KMS-11 (cell line): ENCODE data around the gene PCSK5.

Experiments used
- H2AFZ ChIP-seq: fragments of 200-600 bp; sonication (generic); 2 replicates; pipeline ENCODE4 v1.6.1; 2016; ENCODE audit warnings: antibody characterized with exemption, mixed run types, low read depth
- H3K27ac ChIP-seq: fragments of 200-600 bp; sonication (generic); 2 replicates; pipeline ENCODE4 v1.6.1; 2016; ENCODE audit warnings: mild to moderate bottlenecking, mixed run types
- H3K27me3 ChIP-seq: fragments of 200-600 bp; sonication (generic); 2 replicates; pipeline ENCODE4 v1.6.1; 2017; ENCODE audit warnings: mild to moderate bottlenecking, low read depth, mixed run types, moderate library complexity; ENCODE audit not compliant: insufficient read depth
- H3K36me3 ChIP-seq: fragments of 200-600 bp; sonication (generic); 2 replicates; pipeline ENCODE4 v1.6.1; 2017; ENCODE audit warnings: mild to moderate bottlenecking, mixed run types; ENCODE audit not compliant: insufficient read depth
- H3K4me1 ChIP-seq: fragments of 200-600 bp; sonication (generic); 2 replicates; pipeline ENCODE4 v1.6.1; 2016; ENCODE audit warnings: mild to moderate bottlenecking, low read depth, mixed run types; ENCODE audit not compliant: poor library complexity, severe bottlenecking
- H3K4me2 ChIP-seq: fragments of 200-600 bp; sonication (generic); 2 replicates; pipeline ENCODE4 v1.7.0; 2016; ENCODE audit warnings: mild to moderate bottlenecking, mixed run types
- H3K4me3 ChIP-seq: fragments of 200-600 bp; sonication (generic); IDR thresholded peaks from 2 replicates; pipeline ENCODE4 v1.6.1; 2017; ENCODE audit warnings: low read depth, low read length, mixed read lengths; ENCODE audit not compliant: insufficient read depth
- H3K79me2 ChIP-seq: fragments of 200-600 bp; sonication (generic); 2 replicates; pipeline ENCODE4 v1.6.1; 2016; ENCODE audit warnings: low read depth, mixed run types; ENCODE audit not compliant: insufficient read depth
- H3K9ac ChIP-seq: fragments of 200-600 bp; sonication (generic); 2 replicates; pipeline ENCODE4 v1.6.1; 2016; ENCODE audit warnings: mild to moderate bottlenecking, mixed run types
- H4K20me1 ChIP-seq: fragments of 200-600 bp; sonication (generic); 2 replicates; pipeline ENCODE4 v1.6.1; 2016; ENCODE audit warnings: mild to moderate bottlenecking, mixed run types; ENCODE audit not compliant: insufficient read depth
- TF ChIP-seq, protein P1 (sequence below): fragments of 200-600 bp; sonication (generic); conservative IDR thresholded peaks from 2 replicates; pipeline ENCODE4 v1.6.1; 2017; ENCODE audit warnings: low read depth, mild to moderate bottlenecking, antibody characterized with exemption, low read length, moderate library complexity, mixed read lengths

Gene PCSK5

DNA sequence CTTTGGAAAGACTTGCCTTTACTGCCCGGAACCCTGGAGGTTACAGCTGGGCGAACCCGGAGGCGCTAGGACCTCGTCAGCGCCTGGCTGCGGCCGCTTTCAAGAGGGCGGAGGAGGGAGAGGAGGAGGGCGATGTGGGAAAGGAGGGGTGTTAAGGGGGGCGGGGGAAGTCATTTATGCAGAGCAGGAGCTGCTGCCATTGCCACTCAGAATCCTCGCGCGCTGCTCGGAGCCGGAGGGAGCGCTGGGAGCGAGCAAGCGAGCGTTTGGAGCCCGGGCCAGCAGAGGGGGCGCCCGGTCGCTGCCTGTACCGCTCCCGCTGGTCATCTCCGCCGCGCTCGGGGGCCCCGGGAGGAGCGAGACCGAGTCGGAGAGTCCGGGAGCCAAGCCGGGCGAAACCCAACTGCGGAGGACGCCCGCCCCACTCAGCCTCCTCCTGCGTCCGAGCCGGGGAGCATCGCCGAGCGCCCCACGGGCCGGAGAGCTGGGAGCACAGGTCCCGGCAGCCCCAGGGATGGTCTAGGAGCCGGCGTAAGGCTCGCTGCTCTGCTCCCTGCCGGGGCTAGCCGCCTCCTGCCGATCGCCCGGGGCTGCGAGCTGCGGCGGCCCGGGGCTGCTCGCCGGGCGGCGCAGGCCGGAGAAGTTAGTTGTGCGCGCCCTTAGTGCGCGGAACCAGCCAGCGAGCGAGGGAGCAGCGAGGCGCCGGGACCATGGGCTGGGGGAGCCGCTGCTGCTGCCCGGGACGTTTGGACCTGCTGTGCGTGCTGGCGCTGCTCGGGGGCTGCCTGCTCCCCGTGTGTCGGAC lies at the start of gene PCSK5:
Gene PCSK5, plus strand, starts transcription at position 202 of the 805 bp plus-strand sequence. Its CDS starts 509 bp downstream, at position 711.
- Histone ChIP-seq H3K4me1 (no peaks in the 10 kb centered on the region), H3K4me3 (peak within 1 kb of the TSS; percentile 57), H3K4me2 (peak within 1 kb of the TSS; percentile 93), H3K9ac (peak within 1 kb of the TSS; percentile 49), H3K27me3 (no peaks in the 10 kb centered on the region), H3K27ac (peak within 1 kb of the TSS; percentile 29; the same call in 1 of the 2 replicates), H3K79me2 (no peaks in the 10 kb centered on the region), H2AFZ (peak within 1 kb of the TSS; percentile 99), H3K36me3 (no peaks in the 10 kb centered on the region), H4K20me1 (no peaks in the 10 kb centered on the region)
- TF ChIP-seq, protein P1, sequence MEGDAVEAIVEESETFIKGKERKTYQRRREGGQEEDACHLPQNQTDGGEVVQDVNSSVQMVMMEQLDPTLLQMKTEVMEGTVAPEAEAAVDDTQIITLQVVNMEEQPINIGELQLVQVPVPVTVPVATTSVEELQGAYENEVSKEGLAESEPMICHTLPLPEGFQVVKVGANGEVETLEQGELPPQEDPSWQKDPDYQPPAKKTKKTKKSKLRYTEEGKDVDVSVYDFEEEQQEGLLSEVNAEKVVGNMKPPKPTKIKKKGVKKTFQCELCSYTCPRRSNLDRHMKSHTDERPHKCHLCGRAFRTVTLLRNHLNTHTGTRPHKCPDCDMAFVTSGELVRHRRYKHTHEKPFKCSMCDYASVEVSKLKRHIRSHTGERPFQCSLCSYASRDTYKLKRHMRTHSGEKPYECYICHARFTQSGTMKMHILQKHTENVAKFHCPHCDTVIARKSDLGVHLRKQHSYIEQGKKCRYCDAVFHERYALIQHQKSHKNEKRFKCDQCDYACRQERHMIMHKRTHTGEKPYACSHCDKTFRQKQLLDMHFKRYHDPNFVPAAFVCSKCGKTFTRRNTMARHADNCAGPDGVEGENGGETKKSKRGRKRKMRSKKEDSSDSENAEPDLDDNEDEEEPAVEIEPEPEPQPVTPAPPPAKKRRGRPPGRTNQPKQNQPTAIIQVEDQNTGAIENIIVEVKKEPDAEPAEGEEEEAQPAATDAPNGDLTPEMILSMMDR = 0 out of 2 replicates have a peak, but pooled peaks have one; percentile 15

GRCh38 chr9:75844321-75844720 lies 46.2 kb upstream of the PCSK5 start:
- Histone ChIP-seq H3K4me3 (no peak overlapping the region), H3K4me2 (no peak overlapping the region), H4K20me1 (no peaks in the 10 kb centered on the region), H3K27ac (no peak overlapping the region), H3K27me3 (no peaks in the 10 kb centered on the region), H3K79me2 (no peaks in the 10 kb centered on the region), H3K36me3 (no peaks in the 10 kb centered on the region), H3K9ac (no peak overlapping the region), H3K4me1 (no peaks in the 10 kb centered on the region), H2AFZ (no peak overlapping the region)
- TF ChIP-seq, protein P1 = no peak

DNA sequence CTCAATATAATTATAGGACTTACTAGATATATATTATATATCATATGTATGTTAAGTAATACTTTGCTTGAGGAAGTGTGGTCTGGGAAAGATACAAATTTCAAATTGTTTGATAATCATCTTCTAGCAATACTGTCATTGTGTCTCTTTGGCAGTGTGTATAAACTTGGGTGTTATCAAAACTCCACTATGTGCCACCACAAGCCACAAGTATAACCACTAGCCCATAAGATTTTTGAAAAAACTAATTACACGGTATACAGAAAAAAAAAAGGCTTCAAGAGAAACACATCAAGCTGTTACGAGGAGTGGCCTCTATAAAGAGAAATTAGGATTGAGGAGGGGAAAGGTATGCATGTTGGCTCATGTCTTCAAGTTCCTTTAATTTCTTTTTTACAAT lies 44.7 kb upstream of the PCSK5 start:
- Histone ChIP-seq H3K4me1 (no peaks in the 10 kb centered on the region), H3K9ac (no peak overlapping the region)

DNA sequence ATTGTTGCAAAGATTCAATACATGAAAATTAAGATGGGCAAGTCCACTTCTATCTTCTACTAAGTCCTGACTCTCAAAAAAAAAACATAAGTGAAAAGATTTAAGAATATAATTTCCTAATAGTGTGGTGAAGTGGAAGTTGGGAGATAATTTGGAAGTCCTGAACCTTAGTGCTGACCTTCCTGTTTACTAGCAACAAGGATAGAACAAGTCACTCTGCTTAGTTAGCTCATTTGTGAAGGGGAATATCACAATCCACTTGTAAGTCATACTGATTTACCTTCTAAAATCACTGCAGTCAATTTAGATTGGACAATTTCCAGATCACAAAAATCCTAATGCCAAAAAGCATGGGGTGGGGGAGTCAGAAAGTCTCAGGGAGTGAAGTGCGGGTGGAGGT lies 43.4 kb upstream of the PCSK5 start:
- Histone ChIP-seq H3K27me3 (no peaks in the 10 kb centered on the region), H3K36me3 (no peaks in the 10 kb centered on the region), H3K27ac (no peak overlapping the region), H3K4me2 (no peak overlapping the region), H4K20me1 (no peaks in the 10 kb centered on the region), H3K9ac (no peak overlapping the region), H3K79me2 (no peaks in the 10 kb centered on the region), H3K4me1 (no peaks in the 10 kb centered on the region), H3K4me3 (no peak overlapping the region), H2AFZ (no peak overlapping the region)
- TF ChIP-seq, protein P1 = no peak

More for the DNA sequence above, 44.7 kb upstream of the PCSK5 start:
- TF ChIP-seq, protein P1 = no peak
- no peak overlapping the region for H3K4me3 ChIP-seq
- no peak overlapping the region for H3K27ac ChIP-seq
- H3K4me2 ChIP-seq = no peak overlapping the region
- no peaks in the 10 kb centered on the region for H3K27me3 ChIP-seq
- H2AFZ ChIP-seq = no peak overlapping the region
- H3K36me3 ChIP-seq = no peaks in the 10 kb centered on the region
- no peaks in the 10 kb centered on the region for H3K79me2 ChIP-seq
- H4K20me1 ChIP-seq = no peaks in the 10 kb centered on the region
